Epithelial cell of alveolus of lung (primary cell): ENCODE data around the gene SLC35E3. TPM values are rescaled to one million over a fixed set of nuclear protein-coding genes. Genes with fewer than 3 reads are reported as not detected.

ENCODE experiments used
- total RNA-seq: library from RNA; depleted of rRNA; stranded (reverse); fragments of >200 nt; gene quantifications from 2 replicates; pipeline ENCODE4 v1.2.1, GENCODE V29; 2015

Gene SLC35E3
- 1.4 and 4.5 TPM in 2 replicates for total RNA-seq

GRCh38 chr12:68745904-68746571 is at the start of gene SLC35E3:
SLC35E3 (plus strand) TSS chr12:68746176; CDS start chr12:68746378, 202 bp downstream.

GRCh38 chr12:68807576-68808387 is 61.8 kb downstream of the SLC35E3 start, which contains the start of gene MDM2:
MDM2 (plus strand) TSS chr12:68808177; CDS start chr12:68808478, 301 bp downstream.

Other genes with a start within 250 kb of the SLC35E3 start
- 159 and 167 TPM in 2 replicates for gene RAP1B, start 135.3 kb upstream of the SLC35E3 start, total RNA-seq
- 18.9 and 20.4 TPM in 2 replicates for gene NUP107, start 59.2 kb upstream of the SLC35E3 start, total RNA-seq
- 58.2 and 70.3 TPM in 2 replicates for gene MDM2, start 62.0 kb downstream of the SLC35E3 start, total RNA-seq
- 5.2 and 5.4 TPM in 2 replicates for gene CPM, start 187.0 kb downstream of the SLC35E3 start, total RNA-seq